ENCODE results near the gene P3H2. TPM values are rescaled to one million over a fixed set of nuclear protein-coding genes. Genes with fewer than 3 reads are reported as not detected.

P3H2 gene
- total RNA-seq, 1 experiment from 2014 or later = 0.76 TPM

DNA sequence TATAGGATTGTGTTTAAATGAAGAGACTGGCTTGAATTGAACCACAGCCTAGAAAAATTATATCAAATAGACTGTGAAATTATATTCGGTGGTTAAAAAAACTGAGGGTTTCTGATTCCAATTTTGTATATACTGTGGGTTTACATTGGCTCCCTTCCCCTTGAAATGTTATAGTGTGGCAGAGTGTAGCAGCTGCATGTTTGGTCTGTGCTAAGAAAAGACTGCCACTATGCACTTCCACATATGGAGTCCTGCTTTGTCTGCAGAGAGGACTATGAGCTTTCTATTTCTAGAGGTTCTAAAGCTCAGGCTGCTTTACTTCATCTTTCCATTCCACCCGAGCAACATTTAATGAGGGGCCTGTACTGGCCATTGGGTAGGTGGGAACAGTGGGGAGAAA, 112.3 kb downstream of the P3H2 start:
- RAD21 ChIA-PET (ENCODE audit: low non-redundant PET in 1 of 2, low total read pairs in 2 of 2, uncharacterized antibody in 2 of 2, unreplicated experiment in 2 of 2) = no interaction called here
- peaks cover 16 to 34% of the 10 kb centered on the region in 2 experiments for H3K4me1 ChIP-seq (ENCODE audit: control insufficient read depth in 1 of 2, insufficient read depth in 2 of 2, low read length in 2 of 2)

More for the DNA sequence above, 112.3 kb downstream of the P3H2 start:
- BruUV-seq (replicated peaks) = no TSS peak
- CTCF ChIA-PET = no interaction called here
- POLR2A ChIA-PET = no interaction called here
- Histone ChIP-seq H3K27ac (ENCODE audit: low read depth, low read length) (no peak overlapping the region), H3K4me3 (replicated peaks in 1 of 2; ENCODE audit: low read depth in 1 of 2, low read length in 2 of 2) (no peak overlapping the region), H3K79me2 (ENCODE audit: insufficient read depth, low read length) (no peaks in the 10 kb centered on the region), H2AFZ (ENCODE audit: low read depth, low read length, poor library complexity, severe bottlenecking) (no peak overlapping the region), H3K36me3 (ENCODE audit: control insufficient read depth in 1 of 2, insufficient read depth in 2 of 2, low read length in 2 of 2) (no peaks in the 10 kb centered on the region), H3K9me3 (ENCODE audit: control insufficient read depth in 1 of 2, insufficient read depth in 1 of 2, low read depth in 1 of 2, low read length in 2 of 2) (no peaks in the 10 kb centered on the region), H3K9ac (ENCODE audit: low read length) (no peak overlapping the region), H4K20me1 (ENCODE audit: insufficient read depth) (no peaks in the 10 kb centered on the region), H3K9me2 (ENCODE audit: insufficient read depth) (0 out of 2 replicates have a peak, but pooled peaks cover 4% of the 10 kb centered on the region), H3K4me2 (ENCODE audit: low read length) (no peak overlapping the region), H3K27me3 (ENCODE audit: insufficient read depth, low read length) (no peaks in the 10 kb centered on the region)
- no peak for ATAC-seq
- intact Hi-C loops (cut with micrococcal nuclease) = loop anchor here (10.0 kb wide), 1 partner anchor 56 kb away; no protein-coding TSS in a partner anchor
- TF ChIP-seq, protein P1, sequence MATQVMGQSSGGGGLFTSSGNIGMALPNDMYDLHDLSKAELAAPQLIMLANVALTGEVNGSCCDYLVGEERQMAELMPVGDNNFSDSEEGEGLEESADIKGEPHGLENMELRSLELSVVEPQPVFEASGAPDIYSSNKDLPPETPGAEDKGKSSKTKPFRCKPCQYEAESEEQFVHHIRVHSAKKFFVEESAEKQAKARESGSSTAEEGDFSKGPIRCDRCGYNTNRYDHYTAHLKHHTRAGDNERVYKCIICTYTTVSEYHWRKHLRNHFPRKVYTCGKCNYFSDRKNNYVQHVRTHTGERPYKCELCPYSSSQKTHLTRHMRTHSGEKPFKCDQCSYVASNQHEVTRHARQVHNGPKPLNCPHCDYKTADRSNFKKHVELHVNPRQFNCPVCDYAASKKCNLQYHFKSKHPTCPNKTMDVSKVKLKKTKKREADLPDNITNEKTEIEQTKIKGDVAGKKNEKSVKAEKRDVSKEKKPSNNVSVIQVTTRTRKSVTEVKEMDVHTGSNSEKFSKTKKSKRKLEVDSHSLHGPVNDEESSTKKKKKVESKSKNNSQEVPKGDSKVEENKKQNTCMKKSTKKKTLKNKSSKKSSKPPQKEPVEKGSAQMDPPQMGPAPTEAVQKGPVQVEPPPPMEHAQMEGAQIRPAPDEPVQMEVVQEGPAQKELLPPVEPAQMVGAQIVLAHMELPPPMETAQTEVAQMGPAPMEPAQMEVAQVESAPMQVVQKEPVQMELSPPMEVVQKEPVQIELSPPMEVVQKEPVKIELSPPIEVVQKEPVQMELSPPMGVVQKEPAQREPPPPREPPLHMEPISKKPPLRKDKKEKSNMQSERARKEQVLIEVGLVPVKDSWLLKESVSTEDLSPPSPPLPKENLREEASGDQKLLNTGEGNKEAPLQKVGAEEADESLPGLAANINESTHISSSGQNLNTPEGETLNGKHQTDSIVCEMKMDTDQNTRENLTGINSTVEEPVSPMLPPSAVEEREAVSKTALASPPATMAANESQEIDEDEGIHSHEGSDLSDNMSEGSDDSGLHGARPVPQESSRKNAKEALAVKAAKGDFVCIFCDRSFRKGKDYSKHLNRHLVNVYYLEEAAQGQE (IDR thresholded peaks at IDR 0.05; ENCODE audit: low read depth) = no peak
- no peak for TF ChIP-seq ZNF274 (IDR thresholded peaks at IDR 0.05; ENCODE audit: low read depth, low read length)
- no peak for TF ChIP-seq SIN3A (IDR thresholded peaks at IDR 0.05; ENCODE audit: low read depth)
- TF ChIP-seq SRF (IDR thresholded peaks at IDR 0.05; ENCODE audit: low read depth) = no peak
- TF ChIP-seq TCF7L2 (IDR thresholded peaks at IDR 0.05; ENCODE audit: borderline replicate concordance, extremely low read depth, insufficient read depth, insufficient read length) = no peak
- TF ChIP-seq CBX3 (IDR thresholded peaks at IDR 0.05; ENCODE audit: low read depth) = no peak
- no peak for TF ChIP-seq POLR2A (IDR thresholded peaks at IDR 0.05; ENCODE audit: borderline replicate concordance, extremely low read depth, insufficient read depth, insufficient read length)
- TF ChIP-seq EGR1 (IDR thresholded peaks at IDR 0.05; ENCODE audit: low read depth) = no peak
- TF ChIP-seq ELF1 (IDR thresholded peaks at IDR 0.05; ENCODE audit: borderline replicate concordance, low read depth) = no peak
- TF ChIP-seq EZH2 (IDR thresholded peaks at IDR 0.05) = no peak
- TF ChIP-seq JUND (IDR thresholded peaks at IDR 0.05) = no peak
- no peak for TF ChIP-seq YY1 (IDR thresholded peaks at IDR 0.05; ENCODE audit: extremely low read depth, insufficient replicate concordance, low read depth, low read length)
- TF ChIP-seq, protein P2, sequence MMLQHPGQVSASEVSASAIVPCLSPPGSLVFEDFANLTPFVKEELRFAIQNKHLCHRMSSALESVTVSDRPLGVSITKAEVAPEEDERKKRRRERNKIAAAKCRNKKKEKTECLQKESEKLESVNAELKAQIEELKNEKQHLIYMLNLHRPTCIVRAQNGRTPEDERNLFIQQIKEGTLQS (IDR thresholded peaks at IDR 0.05) = no peak
- TF ChIP-seq, protein P3, sequence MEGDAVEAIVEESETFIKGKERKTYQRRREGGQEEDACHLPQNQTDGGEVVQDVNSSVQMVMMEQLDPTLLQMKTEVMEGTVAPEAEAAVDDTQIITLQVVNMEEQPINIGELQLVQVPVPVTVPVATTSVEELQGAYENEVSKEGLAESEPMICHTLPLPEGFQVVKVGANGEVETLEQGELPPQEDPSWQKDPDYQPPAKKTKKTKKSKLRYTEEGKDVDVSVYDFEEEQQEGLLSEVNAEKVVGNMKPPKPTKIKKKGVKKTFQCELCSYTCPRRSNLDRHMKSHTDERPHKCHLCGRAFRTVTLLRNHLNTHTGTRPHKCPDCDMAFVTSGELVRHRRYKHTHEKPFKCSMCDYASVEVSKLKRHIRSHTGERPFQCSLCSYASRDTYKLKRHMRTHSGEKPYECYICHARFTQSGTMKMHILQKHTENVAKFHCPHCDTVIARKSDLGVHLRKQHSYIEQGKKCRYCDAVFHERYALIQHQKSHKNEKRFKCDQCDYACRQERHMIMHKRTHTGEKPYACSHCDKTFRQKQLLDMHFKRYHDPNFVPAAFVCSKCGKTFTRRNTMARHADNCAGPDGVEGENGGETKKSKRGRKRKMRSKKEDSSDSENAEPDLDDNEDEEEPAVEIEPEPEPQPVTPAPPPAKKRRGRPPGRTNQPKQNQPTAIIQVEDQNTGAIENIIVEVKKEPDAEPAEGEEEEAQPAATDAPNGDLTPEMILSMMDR (IDR thresholded peaks at IDR 0.05 in 2 of 3, conservative IDR thresholded peaks at IDR 0.05 in 1 of 3; ENCODE audit: borderline replicate concordance in 1 of 3, insufficient read depth in 1 of 3, low read depth in 2 of 3, low read length in 2 of 3) = no peak
- TF ChIP-seq EZH2phosphoT487 (IDR thresholded peaks at IDR 0.05; ENCODE audit: borderline replicate concordance) = no peak
- no peak for TF ChIP-seq FOSL1 (IDR thresholded peaks at IDR 0.05; ENCODE audit: low read depth)
- no peak for TF ChIP-seq SP1 (IDR thresholded peaks at IDR 0.05; ENCODE audit: low read depth)
- TF ChIP-seq, protein P4, sequence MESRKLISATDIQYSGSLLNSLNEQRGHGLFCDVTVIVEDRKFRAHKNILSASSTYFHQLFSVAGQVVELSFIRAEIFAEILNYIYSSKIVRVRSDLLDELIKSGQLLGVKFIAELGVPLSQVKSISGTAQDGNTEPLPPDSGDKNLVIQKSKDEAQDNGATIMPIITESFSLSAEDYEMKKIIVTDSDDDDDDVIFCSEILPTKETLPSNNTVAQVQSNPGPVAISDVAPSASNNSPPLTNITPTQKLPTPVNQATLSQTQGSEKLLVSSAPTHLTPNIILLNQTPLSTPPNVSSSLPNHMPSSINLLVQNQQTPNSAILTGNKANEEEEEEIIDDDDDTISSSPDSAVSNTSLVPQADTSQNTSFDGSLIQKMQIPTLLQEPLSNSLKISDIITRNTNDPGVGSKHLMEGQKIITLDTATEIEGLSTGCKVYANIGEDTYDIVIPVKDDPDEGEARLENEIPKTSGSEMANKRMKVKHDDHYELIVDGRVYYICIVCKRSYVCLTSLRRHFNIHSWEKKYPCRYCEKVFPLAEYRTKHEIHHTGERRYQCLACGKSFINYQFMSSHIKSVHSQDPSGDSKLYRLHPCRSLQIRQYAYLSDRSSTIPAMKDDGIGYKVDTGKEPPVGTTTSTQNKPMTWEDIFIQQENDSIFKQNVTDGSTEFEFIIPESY (IDR thresholded peaks at IDR 0.05; ENCODE audit: extremely low read depth, insufficient replicate concordance, low read length) = no peak
- DNase-seq (ENCODE audit: low read depth, low spot score) = no peak

All from HCT116 (cell line).